Measurements from ENCODE around the gene PRSS12. TPM values are rescaled to one million over a fixed set of nuclear protein-coding genes. Genes with fewer than 3 reads are reported as not detected.

PRSS12 gene, protein sequence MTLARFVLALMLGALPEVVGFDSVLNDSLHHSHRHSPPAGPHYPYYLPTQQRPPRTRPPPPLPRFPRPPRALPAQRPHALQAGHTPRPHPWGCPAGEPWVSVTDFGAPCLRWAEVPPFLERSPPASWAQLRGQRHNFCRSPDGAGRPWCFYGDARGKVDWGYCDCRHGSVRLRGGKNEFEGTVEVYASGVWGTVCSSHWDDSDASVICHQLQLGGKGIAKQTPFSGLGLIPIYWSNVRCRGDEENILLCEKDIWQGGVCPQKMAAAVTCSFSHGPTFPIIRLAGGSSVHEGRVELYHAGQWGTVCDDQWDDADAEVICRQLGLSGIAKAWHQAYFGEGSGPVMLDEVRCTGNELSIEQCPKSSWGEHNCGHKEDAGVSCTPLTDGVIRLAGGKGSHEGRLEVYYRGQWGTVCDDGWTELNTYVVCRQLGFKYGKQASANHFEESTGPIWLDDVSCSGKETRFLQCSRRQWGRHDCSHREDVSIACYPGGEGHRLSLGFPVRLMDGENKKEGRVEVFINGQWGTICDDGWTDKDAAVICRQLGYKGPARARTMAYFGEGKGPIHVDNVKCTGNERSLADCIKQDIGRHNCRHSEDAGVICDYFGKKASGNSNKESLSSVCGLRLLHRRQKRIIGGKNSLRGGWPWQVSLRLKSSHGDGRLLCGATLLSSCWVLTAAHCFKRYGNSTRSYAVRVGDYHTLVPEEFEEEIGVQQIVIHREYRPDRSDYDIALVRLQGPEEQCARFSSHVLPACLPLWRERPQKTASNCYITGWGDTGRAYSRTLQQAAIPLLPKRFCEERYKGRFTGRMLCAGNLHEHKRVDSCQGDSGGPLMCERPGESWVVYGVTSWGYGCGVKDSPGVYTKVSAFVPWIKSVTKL
- 0.40 and 3.8 TPM in 2 replicates for total RNA-seq

DNA sequence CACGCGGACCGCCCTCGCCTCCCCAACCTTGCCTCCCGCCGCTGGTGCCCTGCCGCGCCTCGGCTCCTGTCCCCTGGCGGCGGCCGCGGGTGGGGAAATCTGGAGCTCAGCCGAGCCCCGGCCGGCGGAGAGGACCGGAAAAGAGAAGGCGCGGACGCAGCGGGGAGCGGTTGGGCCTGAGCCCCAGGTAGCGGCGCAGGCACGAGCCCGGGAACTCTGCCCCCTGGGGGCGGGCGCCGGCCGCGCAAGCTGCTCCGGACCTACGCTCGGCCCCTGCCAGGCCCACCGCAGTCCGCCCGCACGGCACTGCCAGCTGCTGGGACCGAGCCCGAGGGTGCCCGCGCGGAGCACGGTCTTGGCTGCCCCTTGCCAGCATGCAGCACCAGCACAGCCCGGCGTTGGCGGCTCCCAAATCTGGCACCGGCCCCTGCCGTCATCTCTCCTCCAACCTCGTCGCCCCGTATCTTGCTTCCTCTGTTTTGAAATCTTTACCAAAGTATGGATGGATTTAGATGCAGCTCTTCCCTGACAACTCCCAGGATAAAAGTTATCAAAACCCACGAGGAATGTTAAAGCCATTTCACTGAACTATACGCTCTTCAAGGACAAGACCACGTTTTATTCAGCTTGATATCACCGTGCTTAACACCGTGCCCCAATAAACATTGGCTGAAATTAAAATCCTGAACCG lies at the start of gene PRSS12:
TSS of gene PRSS12 (minus strand) at position 161 of the 691 bp plus-strand sequence. CDS start 283 bp downstream, outside the sequence.

Small RNAs within 50 kb of the gene (small RNA-seq; reads per million reads assigned to genes)
- not detected for gene SNORA24

All from thoracic aorta endothelial cell (primary cell).